K562 (cell line): ENCODE measurements around the gene MBIP. TPM values are rescaled to one million over a fixed set of nuclear protein-coding genes. Genes with fewer than 3 reads are reported as not detected.

ENCODE experiments used
- ATAC-seq: fragments of 200-7000 bp; cut with Tn5 transposase; 3 replicates; pipeline ENCODE4 v1.9.1; 2020; ENCODE audit warnings: moderate library complexity
- BruUV-seq: library from RNA; stranded (reverse); fragments of 400-500 nt; replicated peaks from 2 replicates; lab custom pipeline; 2021; lab: Mats Ljungman, UMichigan
- CTCF ChIA-PET: fragments of 300-600 bp; formaldehyde crosslinking; extraction: SDS; loops from one replicate; lab custom pipeline; 2021; ENCODE audit warnings: low intra/inter-chr PET ratio; lab: Yijun Ruan, JAX
- POLR2A ChIA-PET: fragments of 300-600, 350-650 bp; sonication (Branson Sonifier 250); formaldehyde crosslinking; extraction: SDS; loops from one replicate; lab custom pipeline; 2021; ENCODE audit warnings: antibody characterized with exemption, inconsistent platforms; lab: Yijun Ruan, JAX
- DNase-seq, 4 experiments: peaks; one replicate each; pipeline versions ENCODE4 v3.0.0 to v3.0.0-alpha.2; 2011 to 2018; ENCODE audit warnings: low spot score in 3 of 4, mixed read lengths in 3 of 4; ENCODE audit errors: extremely low read depth in 1 of 4
- FAIRE-seq: peaks from 2 replicates; lab custom pipeline; 2011; peaks lifted over from hg19 to GRCh38; lab: Jason Lieb, UNC
- H2AFZ ChIP-seq: 2 replicates; pipeline ENCODE4 v1.6.0; 2011; ENCODE audit warnings: low read depth, low read length, control low read depth, inconsistent platforms
- H3K27ac ChIP-seq: fragments of 200-600 bp; 3 replicates; pipeline ENCODE4 v1.8.0; 2011; ENCODE audit warnings: low read depth, mild to moderate bottlenecking, control low read depth, inconsistent platforms, low read length, moderate library complexity, mixed read lengths; ENCODE audit errors: extremely low read depth
- H3K27me3 ChIP-seq, 2 experiments: fragments of 300-600 bp in 1 of 2; 2 replicates in 1 of 2; 3 replicates in 1 of 2; pipeline versions ENCODE4 v1.6.0 to v1.8.0; 2011; ENCODE audit warnings: inconsistent platforms in 2 of 2, low read length in 2 of 2, mild to moderate bottlenecking in 1 of 2, mixed read lengths in 1 of 2, moderate library complexity in 1 of 2; ENCODE audit not compliant: control insufficient read depth in 2 of 2, insufficient read depth in 2 of 2
- H3K36me3 ChIP-seq: fragments of 300-600 bp; 3 replicates; pipeline ENCODE4 v1.8.0; 2011; ENCODE audit warnings: mild to moderate bottlenecking, low read length, inconsistent platforms; ENCODE audit not compliant: control insufficient read depth, insufficient read depth
- H3K4me1 ChIP-seq, 2 experiments: fragments of 200-600 bp in 1 of 2; replicated peaks in 1 of 2; 2 replicates in 1 of 2; 3 replicates in 1 of 2; pipeline versions ENCODE4 v1.5.1 to v1.8.0; 2011; ENCODE audit warnings: inconsistent platforms in 2 of 2, low read length in 2 of 2, mild to moderate bottlenecking in 1 of 2, mixed read lengths in 1 of 2, moderate library complexity in 1 of 2; ENCODE audit not compliant: control insufficient read depth in 2 of 2, insufficient read depth in 2 of 2
- H3K4me2 ChIP-seq: 2 replicates; pipeline ENCODE4 v1.6.1; 2011; ENCODE audit warnings: low read length, control low read depth, inconsistent platforms, mixed read lengths; ENCODE audit not compliant: insufficient read depth
- H3K4me3 ChIP-seq: fragments of 200-600 bp; sonication (generic), shearing (Covaris generic); 2 replicates; pipeline ENCODE4 v1.5.1; 2016; ENCODE audit warnings: control low read depth, inconsistent platforms
- H3K79me2 ChIP-seq: fragments of 200-600 bp; 3 replicates; pipeline ENCODE4 v1.8.0; 2011; ENCODE audit warnings: low read length, inconsistent platforms; ENCODE audit not compliant: control insufficient read depth, insufficient read depth
- H3K9ac ChIP-seq, 2 experiments: 2 replicates each; pipeline versions ENCODE4 v1.6.0 to v1.6.1; 2011; ENCODE audit warnings: low read depth in 2 of 2, low read length in 2 of 2, control low read depth in 1 of 2, inconsistent platforms in 1 of 2, mild to moderate bottlenecking in 1 of 2, mixed read lengths in 1 of 2; ENCODE audit not compliant: insufficient read depth in 1 of 2
- H3K9me1 ChIP-seq: one replicate; pipeline ENCODE4 v1.6.0; 2011; ENCODE audit warnings: inconsistent platforms, mild to moderate bottlenecking, low read length, moderate library complexity; ENCODE audit not compliant: control insufficient read depth, insufficient read depth
- H3K9me3 ChIP-seq: replicated peaks from 2 replicates; pipeline ENCODE4 v1.5.1; 2011; ENCODE audit warnings: low read depth, low read length, inconsistent platforms; ENCODE audit not compliant: control insufficient read depth, insufficient read depth
- H4K20me1 ChIP-seq: replicated peaks from 2 replicates; pipeline ENCODE4 v1.6.1; 2011; ENCODE audit warnings: low read length, inconsistent platforms, mixed read lengths; ENCODE audit not compliant: control insufficient read depth, insufficient read depth
- BRD9 ChIP-seq: fragments of 450-650 bp; IDR thresholded peaks from 2 replicates; pipeline ENCODE4 v1.6.1; 2018; ENCODE audit warnings: low read depth; ENCODE audit not compliant: partially characterized antibody
- ETV6 ChIP-seq, 3 experiments: fragments of 150-350 bp in 1 of 3; sonication (generic) in 1 of 3; formaldehyde crosslinking in 1 of 3; IDR thresholded peaks; 2 replicates each; pipeline versions ENCODE4 v1.6.1 to v1.8.0; 2014 to 2022; ENCODE audit warnings: borderline replicate concordance in 2 of 3, low read depth in 2 of 3, antibody characterized with exemption in 1 of 3, low read length in 1 of 3, mild to moderate bottlenecking in 1 of 3, missing genetic modification reagents in 1 of 3
- FOXO4 ChIP-seq: fragments of 450-650 bp; formaldehyde crosslinking; IDR thresholded peaks from 2 replicates; pipeline ENCODE4 v1.4.0; 2020; ENCODE audit warnings: mild to moderate bottlenecking, moderate library complexity
- HMG20B ChIP-seq: fragments of 250-450 bp; sonication (Bioruptor Pico); IDR thresholded peaks from 2 replicates; pipeline ENCODE4 v1.5.0; 2021; ENCODE audit warnings: mild to moderate bottlenecking
- NUFIP1 ChIP-seq: fragments of 450-650 bp; IDR thresholded peaks from 2 replicates; pipeline ENCODE4 v1.6.1; 2018; ENCODE audit not compliant: partially characterized antibody
- PHB ChIP-seq: fragments of 250-450 bp; sonication (Bioruptor Pico); IDR thresholded peaks from 2 replicates; pipeline ENCODE4 v1.5.0; 2021
- POLR2AphosphoS5 ChIP-seq: IDR thresholded peaks from 2 replicates; pipeline ENCODE4 v1.6.1; 2011; ENCODE audit warnings: mild to moderate bottlenecking, low read depth, low read length, moderate library complexity; ENCODE audit not compliant: control insufficient read depth, insufficient read depth
- ZKSCAN3 ChIP-seq: fragments of 250-450 bp; sonication (Bioruptor Pico); IDR thresholded peaks from 2 replicates; pipeline ENCODE4 v1.4.0; 2020
- ZNF41 ChIP-seq: fragments of 250-450 bp; sonication (Bioruptor Pico); conservative IDR thresholded peaks from 2 replicates; pipeline ENCODE4 v1.4.0; 2020; ENCODE audit warnings: mild to moderate bottlenecking
- ZNF695 ChIP-seq: fragments of 450-650 bp; formaldehyde crosslinking; IDR thresholded peaks from 2 replicates; pipeline ENCODE4 v1.4.0; 2020; ENCODE audit warnings: mild to moderate bottlenecking, moderate library complexity
- ZSCAN32 ChIP-seq: fragments of 450-650 bp; formaldehyde crosslinking; IDR thresholded peaks from 2 replicates; pipeline ENCODE4 v1.4.0; 2020; ENCODE audit warnings: mild to moderate bottlenecking, moderate library complexity
- WGBS: fragments of 100-300 bp; shearing (Covaris generic); methylation state at CpG from one replicate; pipeline ENCODE4 v1.1.6; 2016; ENCODE audit warnings: low coverage, mixed read lengths; ENCODE audit not compliant: insufficient coverage; ENCODE audit errors: missing lambda C conversion rate; 5-methylcytosine and 5-hydroxymethylcytosine counted together
- in situ Hi-C: fragments of 300-500 bp; cut with MboI; formaldehyde crosslinking; loops from 4 replicates; pipeline ENCODE4 v1.15.0; 2018; ENCODE audit warnings: inconsistent platforms, mixed read lengths
- intact Hi-C: fragments of 100-400 bp; cut with micrococcal nuclease; formaldehyde crosslinking; loops from 2 replicates; pipeline ENCODE4 v1.14.2; 2022
- polyA plus RNA-seq, 8 experiments: library from polyadenylated mRNA; depleted of rRNA in 4 of 8; stranded (reverse) in 5 of 8; unstranded in 3 of 8; fragments of >200 nt; fragmentation: Nextera tagmentation in 2 of 8; fragmentation: Illumina TruSeq in 1 of 8; extraction: Ambion mirVana in 2 of 8; extraction: Trizol in 1 of 8; gene quantifications; 2 replicates each; pipeline versions ENCODE4 v1.2.1 to v1.2.3, GENCODE V29; 2011 to 2014; ENCODE audit warnings: inconsistent platforms in 1 of 8, missing spikeins in 1 of 8
- total RNA-seq, 7 experiments: library from RNA; depleted of rRNA in 6 of 7; stranded (reverse); fragments of >200 nt in 6 of 7; fragmentation: Illumina TruSeq in 2 of 7; extraction: Trizol in 2 of 7; gene quantifications; 2 replicates each; pipeline versions ENCODE4 v1.2.1 to v1.2.3, GENCODE V29; 2011 to 2021; ENCODE audit warnings: low replicate concordance in 1 of 7

MBIP gene
- total and polyA plus RNA-seq, 9 of the 15 experiments (the other 6 are each of a cell fraction or from before 2014, with no cell fraction given), result 8.4 to 31.1 (median 19.4) TPM

GRCh38 chr14:36313206-36313605 is 7.2 kb downstream of the MBIP start:
- Histone ChIP-seq H3K9me1 (no peaks in the 10 kb centered on the region), H3K27ac (no peak overlapping the region), H3K9ac (no peak overlapping the region), H3K4me1 (peaks cover 0 to 2% of the 10 kb centered on the region in 2 experiments; a peak in 1 of 5 replicates)
- 88% methylated on average over 2 of the region's 2 CpGs for WGBS
- TF ChIP-seq ZKSCAN3 (CRISPR knock-in tag), result no peak
- TF ChIP-seq ETV6 (IDR thresholded peaks at IDR 0.05; ENCODE audit: borderline replicate concordance in 1 of 2, low read depth in 2 of 2, low read length in 1 of 2), result no peak
- TF ChIP-seq ETV6 (CRISPR knock-in tag; IDR thresholded peaks at IDR 0.05; ENCODE audit: borderline replicate concordance), result no peak
- TF ChIP-seq BRD9, result no peak
- no peak for TF ChIP-seq POLR2AphosphoS5
- no peak for TF ChIP-seq FOXO4 (CRISPR knock-in tag)
- no peak for TF ChIP-seq ZSCAN32
- TF ChIP-seq HMG20B, result no peak
- no peak for TF ChIP-seq ZNF695 (CRISPR knock-in tag)
- TF ChIP-seq ZNF41 (CRISPR knock-in tag), result no peak
- no peak for TF ChIP-seq NUFIP1
- no peak for TF ChIP-seq PHB
- TF ChIP-seq, all 486 proteins: peak for 0
- H4K20me1 ChIP-seq, result no peaks in the 10 kb centered on the region
- no peak overlapping the region for H2AFZ ChIP-seq
- ATAC-seq (no peak), DNase-seq (no peak), FAIRE-seq (no peak)
- BruUV-seq, result no TSS peak
- peaks cover 32% of the 10 kb centered on the region for H3K79me2 ChIP-seq
- ChIA-PET POLR2A (interaction anchor here (0.9 kb wide), 1 partner anchor 17 kb away, joined by 4 read pairs; no protein-coding TSS in a partner anchor), CTCF (interaction anchor here (0.6 kb wide), 1 partner anchor 114 kb away, joined by 3 read pairs; no protein-coding TSS in a partner anchor)
- no peak overlapping the region for H3K4me3 ChIP-seq
- H3K9me3 ChIP-seq, result no peaks in the 10 kb centered on the region
- in situ Hi-C loops, result no loop called here
- intact Hi-C loops, result no loop called here
- H3K27me3 ChIP-seq, result no peaks in the 10 kb centered on the region
- no peak overlapping the region for H3K4me2 ChIP-seq
- peaks cover 50% of the 10 kb centered on the region for H3K36me3 ChIP-seq
